ENCODE results near the gene DTX3L. TPM values are rescaled to one million over a fixed set of nuclear protein-coding genes. Genes with fewer than 3 reads are reported as not detected.
A peak's percentile ranks its signal among the peaks of the same experiment; 100 is the strongest.

Gene DTX3L
- total and polyA plus RNA-seq, 10 of the 15 experiments (the other 5 are each of a cell fraction or from before 2014, with no cell fraction given), result 9.9 to 41.4 (median 21.7) TPM

DNA sequence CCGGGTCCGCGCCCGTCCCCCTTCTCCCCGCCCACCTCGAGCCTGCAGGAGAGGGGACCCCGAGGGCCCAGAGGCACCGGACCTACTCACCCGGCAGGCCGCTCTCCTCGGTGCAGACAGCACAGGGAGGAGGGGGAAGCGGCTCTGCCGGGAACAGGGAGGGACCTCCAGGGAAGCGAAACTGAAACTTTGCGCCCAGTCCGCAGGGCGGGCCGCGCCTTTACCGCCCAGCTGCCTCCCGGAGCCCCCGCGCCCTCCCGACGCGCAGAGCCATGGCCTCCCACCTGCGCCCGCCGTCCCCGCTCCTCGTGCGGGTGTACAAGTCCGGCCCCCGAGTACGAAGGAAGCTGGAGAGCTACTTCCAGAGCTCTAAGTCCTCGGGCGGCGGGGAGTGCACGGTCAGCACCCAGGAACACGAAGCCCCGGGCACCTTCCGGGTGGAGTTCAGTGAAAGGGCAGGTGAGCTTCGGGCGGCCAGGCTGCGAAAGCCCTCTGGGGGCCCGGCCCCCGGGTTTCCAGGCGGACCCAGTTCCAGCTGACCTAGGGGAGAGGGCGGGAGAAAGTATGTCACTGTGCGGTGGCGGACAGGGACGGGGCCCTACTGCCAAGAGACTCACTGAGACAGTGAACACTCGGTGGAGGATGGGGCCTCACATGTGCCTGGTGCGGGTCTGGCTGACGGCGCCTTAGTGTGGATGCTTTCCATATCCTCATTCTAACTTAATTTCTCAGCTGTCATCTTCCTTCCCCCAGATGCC lies at the start of gene DTX3L, which contains the start of gene PARP9 (continued):
- TF ChIP-seq, protein P1, sequence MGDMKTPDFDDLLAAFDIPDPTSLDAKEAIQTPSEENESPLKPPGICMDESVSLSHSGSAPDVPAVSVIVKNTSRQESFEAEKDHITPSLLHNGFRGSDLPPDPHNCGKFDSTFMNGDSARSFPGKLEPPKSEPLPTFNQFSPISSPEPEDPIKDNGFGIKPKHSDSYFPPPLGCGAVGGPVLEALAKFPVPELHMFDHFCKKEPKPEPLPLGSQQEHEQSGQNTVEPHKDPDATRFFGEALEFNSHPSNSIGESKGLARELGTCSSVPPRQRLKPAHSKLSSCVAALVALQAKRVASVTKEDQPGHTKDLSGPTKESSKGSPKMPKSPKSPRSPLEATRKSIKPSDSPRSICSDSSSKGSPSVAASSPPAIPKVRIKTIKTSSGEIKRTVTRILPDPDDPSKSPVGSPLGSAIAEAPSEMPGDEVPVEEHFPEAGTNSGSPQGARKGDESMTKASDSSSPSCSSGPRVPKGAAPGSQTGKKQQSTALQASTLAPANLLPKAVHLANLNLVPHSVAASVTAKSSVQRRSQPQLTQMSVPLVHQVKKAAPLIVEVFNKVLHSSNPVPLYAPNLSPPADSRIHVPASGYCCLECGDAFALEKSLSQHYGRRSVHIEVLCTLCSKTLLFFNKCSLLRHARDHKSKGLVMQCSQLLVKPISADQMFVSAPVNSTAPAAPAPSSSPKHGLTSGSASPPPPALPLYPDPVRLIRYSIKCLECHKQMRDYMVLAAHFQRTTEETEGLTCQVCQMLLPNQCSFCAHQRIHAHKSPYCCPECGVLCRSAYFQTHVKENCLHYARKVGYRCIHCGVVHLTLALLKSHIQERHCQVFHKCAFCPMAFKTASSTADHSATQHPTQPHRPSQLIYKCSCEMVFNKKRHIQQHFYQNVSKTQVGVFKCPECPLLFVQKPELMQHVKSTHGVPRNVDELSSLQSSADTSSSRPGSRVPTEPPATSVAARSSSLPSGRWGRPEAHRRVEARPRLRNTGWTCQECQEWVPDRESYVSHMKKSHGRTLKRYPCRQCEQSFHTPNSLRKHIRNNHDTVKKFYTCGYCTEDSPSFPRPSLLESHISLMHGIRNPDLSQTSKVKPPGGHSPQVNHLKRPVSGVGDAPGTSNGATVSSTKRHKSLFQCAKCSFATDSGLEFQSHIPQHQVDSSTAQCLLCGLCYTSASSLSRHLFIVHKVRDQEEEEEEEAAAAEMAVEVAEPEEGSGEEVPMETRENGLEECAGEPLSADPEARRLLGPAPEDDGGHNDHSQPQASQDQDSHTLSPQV (IDR thresholded peaks at IDR 0.05), result peak; percentile 26; the same call in 1 of the 2 replicates
- TF ChIP-seq PAX5 (IDR thresholded peaks at IDR 0.05; ENCODE audit: borderline replicate concordance, low read depth, low read length), result no peak
- TF ChIP-seq, protein P2, sequence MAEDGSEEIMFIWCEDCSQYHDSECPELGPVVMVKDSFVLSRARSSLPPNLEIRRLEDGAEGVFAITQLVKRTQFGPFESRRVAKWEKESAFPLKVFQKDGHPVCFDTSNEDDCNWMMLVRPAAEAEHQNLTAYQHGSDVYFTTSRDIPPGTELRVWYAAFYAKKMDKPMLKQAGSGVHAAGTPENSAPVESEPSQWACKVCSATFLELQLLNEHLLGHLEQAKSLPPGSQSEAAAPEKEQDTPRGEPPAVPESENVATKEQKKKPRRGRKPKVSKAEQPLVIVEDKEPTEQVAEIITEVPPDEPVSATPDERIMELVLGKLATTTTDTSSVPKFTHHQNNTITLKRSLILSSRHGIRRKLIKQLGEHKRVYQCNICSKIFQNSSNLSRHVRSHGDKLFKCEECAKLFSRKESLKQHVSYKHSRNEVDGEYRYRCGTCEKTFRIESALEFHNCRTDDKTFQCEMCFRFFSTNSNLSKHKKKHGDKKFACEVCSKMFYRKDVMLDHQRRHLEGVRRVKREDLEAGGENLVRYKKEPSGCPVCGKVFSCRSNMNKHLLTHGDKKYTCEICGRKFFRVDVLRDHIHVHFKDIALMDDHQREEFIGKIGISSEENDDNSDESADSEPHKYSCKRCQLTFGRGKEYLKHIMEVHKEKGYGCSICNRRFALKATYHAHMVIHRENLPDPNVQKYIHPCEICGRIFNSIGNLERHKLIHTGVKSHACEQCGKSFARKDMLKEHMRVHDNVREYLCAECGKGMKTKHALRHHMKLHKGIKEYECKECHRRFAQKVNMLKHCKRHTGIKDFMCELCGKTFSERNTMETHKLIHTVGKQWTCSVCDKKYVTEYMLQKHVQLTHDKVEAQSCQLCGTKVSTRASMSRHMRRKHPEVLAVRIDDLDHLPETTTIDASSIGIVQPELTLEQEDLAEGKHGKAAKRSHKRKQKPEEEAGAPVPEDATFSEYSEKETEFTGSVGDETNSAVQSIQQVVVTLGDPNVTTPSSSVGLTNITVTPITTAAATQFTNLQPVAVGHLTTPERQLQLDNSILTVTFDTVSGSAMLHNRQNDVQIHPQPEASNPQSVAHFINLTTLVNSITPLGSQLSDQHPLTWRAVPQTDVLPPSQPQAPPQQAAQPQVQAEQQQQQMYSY (CRISPR knock-in tag; IDR thresholded peaks at IDR 0.05), result no peak
- no peak for TF ChIP-seq RAD21 (IDR thresholded peaks at IDR 0.05; ENCODE audit: insufficient read depth, low read depth, low read length)
- peak; percentile 81 for TF ChIP-seq EED (IDR thresholded peaks at IDR 0.05; ENCODE audit: low read depth)
- no peak for TF ChIP-seq RAD51 (IDR thresholded peaks at IDR 0.05)
- TF ChIP-seq SMAD1 (IDR thresholded peaks at IDR 0.05; ENCODE audit: low read depth, partially characterized antibody), result no peak
- 0 out of 2 replicates have a peak, but pooled peaks have one; percentile 1 for TF ChIP-seq RUNX3 (IDR thresholded peaks at IDR 0.05; ENCODE audit: low read length)
- TF ChIP-seq, protein P3, sequence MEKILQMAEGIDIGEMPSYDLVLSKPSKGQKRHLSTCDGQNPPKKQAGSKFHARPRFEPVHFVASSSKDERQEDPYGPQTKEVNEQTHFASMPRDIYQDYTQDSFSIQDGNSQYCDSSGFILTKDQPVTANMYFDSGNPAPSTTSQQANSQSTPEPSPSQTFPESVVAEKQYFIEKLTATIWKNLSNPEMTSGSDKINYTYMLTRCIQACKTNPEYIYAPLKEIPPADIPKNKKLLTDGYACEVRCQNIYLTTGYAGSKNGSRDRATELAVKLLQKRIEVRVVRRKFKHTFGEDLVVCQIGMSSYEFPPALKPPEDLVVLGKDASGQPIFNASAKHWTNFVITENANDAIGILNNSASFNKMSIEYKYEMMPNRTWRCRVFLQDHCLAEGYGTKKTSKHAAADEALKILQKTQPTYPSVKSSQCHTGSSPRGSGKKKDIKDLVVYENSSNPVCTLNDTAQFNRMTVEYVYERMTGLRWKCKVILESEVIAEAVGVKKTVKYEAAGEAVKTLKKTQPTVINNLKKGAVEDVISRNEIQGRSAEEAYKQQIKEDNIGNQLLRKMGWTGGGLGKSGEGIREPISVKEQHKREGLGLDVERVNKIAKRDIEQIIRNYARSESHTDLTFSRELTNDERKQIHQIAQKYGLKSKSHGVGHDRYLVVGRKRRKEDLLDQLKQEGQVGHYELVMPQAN (conservative IDR thresholded peaks at IDR 0.05), result no peak; the same call in 1 of the 2 replicates
- no peak for TF ChIP-seq ZBED1 (IDR thresholded peaks at IDR 0.05; ENCODE audit: borderline replicate concordance)
- TF ChIP-seq, protein P4, sequence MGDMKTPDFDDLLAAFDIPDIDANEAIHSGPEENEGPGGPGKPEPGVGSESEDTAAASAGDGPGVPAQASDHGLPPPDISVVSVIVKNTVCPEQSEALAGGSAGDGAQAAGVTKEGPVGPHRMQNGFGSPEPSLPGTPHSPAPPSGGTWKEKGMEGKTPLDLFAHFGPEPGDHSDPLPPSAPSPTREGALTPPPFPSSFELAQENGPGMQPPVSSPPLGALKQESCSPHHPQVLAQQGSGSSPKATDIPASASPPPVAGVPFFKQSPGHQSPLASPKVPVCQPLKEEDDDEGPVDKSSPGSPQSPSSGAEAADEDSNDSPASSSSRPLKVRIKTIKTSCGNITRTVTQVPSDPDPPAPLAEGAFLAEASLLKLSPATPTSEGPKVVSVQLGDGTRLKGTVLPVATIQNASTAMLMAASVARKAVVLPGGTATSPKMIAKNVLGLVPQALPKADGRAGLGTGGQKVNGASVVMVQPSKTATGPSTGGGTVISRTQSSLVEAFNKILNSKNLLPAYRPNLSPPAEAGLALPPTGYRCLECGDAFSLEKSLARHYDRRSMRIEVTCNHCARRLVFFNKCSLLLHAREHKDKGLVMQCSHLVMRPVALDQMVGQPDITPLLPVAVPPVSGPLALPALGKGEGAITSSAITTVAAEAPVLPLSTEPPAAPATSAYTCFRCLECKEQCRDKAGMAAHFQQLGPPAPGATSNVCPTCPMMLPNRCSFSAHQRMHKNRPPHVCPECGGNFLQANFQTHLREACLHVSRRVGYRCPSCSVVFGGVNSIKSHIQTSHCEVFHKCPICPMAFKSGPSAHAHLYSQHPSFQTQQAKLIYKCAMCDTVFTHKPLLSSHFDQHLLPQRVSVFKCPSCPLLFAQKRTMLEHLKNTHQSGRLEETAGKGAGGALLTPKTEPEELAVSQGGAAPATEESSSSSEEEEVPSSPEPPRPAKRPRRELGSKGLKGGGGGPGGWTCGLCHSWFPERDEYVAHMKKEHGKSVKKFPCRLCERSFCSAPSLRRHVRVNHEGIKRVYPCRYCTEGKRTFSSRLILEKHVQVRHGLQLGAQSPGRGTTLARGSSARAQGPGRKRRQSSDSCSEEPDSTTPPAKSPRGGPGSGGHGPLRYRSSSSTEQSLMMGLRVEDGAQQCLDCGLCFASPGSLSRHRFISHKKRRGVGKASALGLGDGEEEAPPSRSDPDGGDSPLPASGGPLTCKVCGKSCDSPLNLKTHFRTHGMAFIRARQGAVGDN (IDR thresholded peaks at IDR 0.05), result peak; percentile 83; the same call in 1 of the 2 replicates
- TF ChIP-seq BRCA1 (IDR thresholded peaks at IDR 0.05; ENCODE audit: low read depth, low read length), result no peak
- TF ChIP-seq TBL1XR1 (IDR thresholded peaks at IDR 0.05; ENCODE audit: low read depth, low read length), result peak; percentile 15; the same call in 1 of the 2 replicates
- peak; percentile 85; the same call in 1 of the 2 replicates for TF ChIP-seq STAT1 (conservative IDR thresholded peaks at IDR 0.05)
- TF ChIP-seq ZNF217 (IDR thresholded peaks at IDR 0.05), result 0 out of 2 replicates have a peak, but pooled peaks have one; percentile 64
